ENCODE results near the gene NFE2L2.
"Not testable (repeated sequence)": the region's sequence is repeated elsewhere in the genome, so short reads cannot be mapped to it uniquely, and the experiment has no call there.

NFE2L2 gene

DNA sequence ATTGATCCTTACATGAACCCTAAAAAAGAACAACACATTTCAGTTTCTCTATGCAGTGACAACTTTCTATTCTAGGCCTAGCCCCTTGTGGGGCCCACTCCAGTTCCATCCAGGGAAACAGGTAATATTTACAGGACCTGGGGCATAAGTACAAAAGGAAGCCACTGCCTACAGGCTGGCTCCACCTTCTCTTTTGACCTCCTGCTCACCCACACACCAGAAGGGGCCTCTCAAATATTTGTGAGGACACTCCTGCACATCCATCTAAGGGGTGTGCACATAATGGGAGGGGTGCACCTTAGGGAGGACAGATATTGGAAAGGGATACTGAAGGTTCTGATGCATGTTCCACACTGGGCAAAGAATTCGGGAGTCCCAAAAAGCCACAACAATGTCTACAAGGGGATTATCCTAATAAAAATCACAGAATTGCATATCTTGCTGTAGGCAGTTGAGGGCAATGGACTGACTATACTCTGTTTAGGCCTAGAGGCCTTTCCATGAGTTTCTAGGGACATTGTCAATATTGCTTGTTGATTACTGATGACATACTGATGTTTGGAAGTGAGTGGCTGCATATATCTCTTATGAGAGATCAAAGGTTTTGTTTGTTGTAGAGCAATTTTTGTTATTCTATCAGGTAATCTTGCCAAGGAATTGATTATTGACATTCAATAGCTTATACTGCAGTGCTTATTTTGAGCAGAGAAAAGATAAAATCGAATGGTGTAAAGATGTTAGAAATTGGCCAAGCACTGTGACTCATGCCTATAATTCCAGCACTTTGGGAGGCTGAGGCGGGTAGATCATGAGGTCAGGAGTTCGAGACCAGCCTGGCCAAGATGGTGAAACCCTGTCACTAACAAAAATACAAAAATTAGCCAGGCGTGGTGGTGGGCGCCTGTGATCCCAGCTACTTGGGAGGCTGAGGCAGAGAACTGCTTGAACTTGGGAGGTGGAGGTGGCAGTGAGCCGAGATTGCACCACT is 75.8 kb downstream of the NFE2L2 start:
- no peak for DNase-seq

DNA sequence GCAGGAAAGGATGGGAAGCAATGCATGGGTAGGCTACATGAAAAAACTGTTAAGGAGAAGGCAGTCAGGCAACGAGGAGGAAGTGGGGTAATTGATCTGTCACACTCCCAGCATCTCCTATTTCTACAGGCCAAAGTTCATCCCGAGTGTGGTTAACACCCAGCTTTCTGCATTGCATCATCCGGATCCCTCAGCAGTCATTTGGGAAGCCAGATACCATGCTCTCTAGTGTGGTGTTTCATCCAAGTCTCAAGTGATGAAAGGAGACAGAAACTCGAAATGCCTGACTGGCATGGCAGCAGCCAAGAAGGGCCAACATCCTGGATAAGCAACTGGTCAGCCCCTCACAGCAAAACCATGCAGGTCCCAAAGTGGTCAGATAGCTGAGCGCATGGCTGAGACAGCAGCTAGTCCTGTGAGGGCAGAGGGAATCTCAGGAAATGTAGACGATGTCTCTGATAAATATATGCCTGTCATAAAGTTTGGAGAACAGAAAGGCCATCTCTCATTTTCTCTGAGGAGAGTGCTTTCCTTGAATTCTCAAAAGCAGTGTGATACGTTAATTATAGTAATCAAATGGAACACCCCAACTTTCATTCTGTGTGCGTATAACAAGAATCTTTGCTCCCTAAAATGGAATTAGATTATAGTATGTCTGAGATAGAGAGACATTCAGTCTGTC is 76.8 kb downstream of the NFE2L2 start:
- DNase-seq: no peak

DNA sequence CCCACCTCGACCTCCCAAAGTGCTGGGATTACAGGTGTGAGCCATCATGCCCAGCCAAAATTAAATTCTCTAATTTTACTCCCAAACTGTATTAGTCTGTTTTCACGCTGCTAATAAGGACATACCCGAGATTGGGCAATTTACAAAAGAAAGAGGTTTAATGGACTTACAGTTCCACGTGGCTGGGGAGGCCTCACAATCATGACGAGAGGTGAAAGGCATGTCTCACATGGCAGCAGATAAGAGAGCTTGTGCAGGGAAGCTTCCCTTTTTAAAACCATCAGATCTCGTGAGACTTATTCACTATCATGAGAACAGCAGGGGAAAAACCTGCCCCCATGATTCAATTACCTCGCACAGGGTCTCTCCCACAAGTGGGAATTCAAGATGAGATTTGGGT is 78.5 kb downstream of the NFE2L2 start:
- DNase-seq: not testable (repeated sequence)

DNA sequence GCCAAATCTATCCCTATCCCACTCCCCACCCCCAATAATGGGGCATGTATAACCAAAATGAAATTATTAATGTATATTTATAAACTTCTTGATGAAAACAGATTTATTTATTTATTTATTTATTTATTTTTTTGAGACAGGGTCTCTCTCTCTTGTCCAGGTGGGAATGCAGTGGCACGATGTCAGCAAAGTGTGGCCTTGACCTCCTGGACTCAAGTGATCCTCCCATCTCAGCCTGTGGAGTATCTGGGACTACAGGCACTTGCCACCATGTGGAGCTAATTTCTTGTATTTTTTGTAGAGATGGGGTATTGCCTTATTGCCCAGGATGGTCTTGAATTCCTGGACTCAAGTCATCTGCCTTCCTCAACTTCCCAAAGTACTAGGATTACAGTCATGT is 79.9 kb downstream of the NFE2L2 start:
- DNase-seq: no peak

DNA sequence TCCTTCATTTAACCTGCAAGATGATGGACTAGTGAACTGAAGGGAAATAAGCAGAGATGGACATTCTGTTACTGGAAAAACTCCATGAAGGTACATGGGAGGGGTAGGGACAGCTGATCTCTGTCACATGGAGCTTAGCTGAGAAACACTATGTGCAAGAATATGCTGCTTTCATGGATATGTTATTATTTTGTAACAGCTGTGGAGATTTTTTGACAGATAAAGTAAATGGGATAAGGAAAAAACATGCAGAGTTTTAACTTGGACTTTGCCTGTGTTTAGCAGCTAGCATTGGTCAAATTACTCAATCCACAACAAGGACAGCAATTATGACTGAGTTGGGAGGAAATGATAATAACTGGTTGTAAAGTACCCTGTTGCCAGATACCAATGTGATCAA is 80.7 kb downstream of the NFE2L2 start:
- DNase-seq: no peak

Measured in stimulated activated CD4-positive, alpha-beta T cell treated with anti-CD3 and anti-CD28 coated beads, Interleukin-2, amount 100 ng/mL, for 48 hours (primary cell).